ENCODE data around the gene CD99. TPM values are rescaled to one million over a fixed set of nuclear protein-coding genes. Genes with fewer than 3 reads are reported as not detected.
"Not testable (repeated sequence)": the region's sequence is repeated elsewhere in the genome, so short reads cannot be mapped to it uniquely, and the experiment has no call there.

Gene CD99
- total RNA-seq, 1 experiment from 2014 or later = 407 TPM

GRCh38 chrX:2670978-2671377 is 20.1 kb upstream of the CD99 start:
- Histone ChIP-seq H3K36me3 (ENCODE audit: control insufficient read depth, insufficient read depth, low read length) (no peaks in the 10 kb centered on the region), H3K4me3 (ENCODE audit: low read depth, low read length) (no peak overlapping the region), H3K4me1 (peaks cover 13% of the 10 kb centered on the region), H3K9me3 (no peaks in the 10 kb centered on the region), H3K27me3 (replicated peaks; ENCODE audit: control insufficient read depth, insufficient read depth, low read length) (no peaks in the 10 kb centered on the region)
- ChIA-PET POLR2A (no interaction called here), CTCF (no interaction called here)
- Mint-ChIP-seq H3K4me3 (ENCODE audit: unreplicated experiment) (no peak overlapping the region), H3K4me1 (ENCODE audit: low read depth, unreplicated experiment) (peaks cover 4% of the 10 kb centered on the region), H3K36me3 (ENCODE audit: insufficient read depth, unreplicated experiment) (peaks cover 3% of the 10 kb centered on the region), H3K27ac (ENCODE audit: unreplicated experiment) (no peak overlapping the region), H3K9me3 (ENCODE audit: unreplicated experiment) (peaks cover 12% of the 10 kb centered on the region), H3K27me3 (ENCODE audit: insufficient read depth, unreplicated experiment) (no peaks in the 10 kb centered on the region)
- no peak for TF ChIP-seq CTCF (IDR thresholded peaks at IDR 0.05; ENCODE audit: insufficient read depth in 1 of 2, low read depth in 1 of 2, low read length in 1 of 2, severe bottlenecking in 1 of 2, unreplicated experiment in 1 of 2)
- DNase-seq = no peak
- no TSS peak for BruUV-seq (replicated peaks)
- intact Hi-C loops (cut with micrococcal nuclease; ENCODE audit: unreplicated experiment) = no loop called here

GRCh38 chrX:2672084-2672483 is 19.0 kb upstream of the CD99 start:
- TF ChIP-seq CTCF (IDR thresholded peaks at IDR 0.05; ENCODE audit: insufficient read depth in 1 of 2, low read depth in 1 of 2, low read length in 1 of 2, severe bottlenecking in 1 of 2, unreplicated experiment in 1 of 2) = no peak
- ChIA-PET POLR2A (no interaction called here), CTCF (no interaction called here)
- no peak for DNase-seq
- no TSS peak for BruUV-seq (replicated peaks)
- Histone ChIP-seq H3K4me1 (peaks cover 16% of the 10 kb centered on the region), H3K4me3 (ENCODE audit: low read depth, low read length) (no peak overlapping the region), H3K9me3 (no peaks in the 10 kb centered on the region), H3K36me3 (ENCODE audit: control insufficient read depth, insufficient read depth, low read length) (no peaks in the 10 kb centered on the region), H3K27me3 (replicated peaks; ENCODE audit: control insufficient read depth, insufficient read depth, low read length) (no peaks in the 10 kb centered on the region)
- H3K27ac Mint-ChIP-seq (ENCODE audit: unreplicated experiment) = no peak overlapping the region
- no peak overlapping the region for H3K4me3 Mint-ChIP-seq (ENCODE audit: unreplicated experiment)
- H3K36me3 Mint-ChIP-seq (ENCODE audit: insufficient read depth, unreplicated experiment) = peaks cover 6% of the 10 kb centered on the region
- no peaks in the 10 kb centered on the region for H3K27me3 Mint-ChIP-seq (ENCODE audit: insufficient read depth, unreplicated experiment)
- H3K4me1 Mint-ChIP-seq (ENCODE audit: low read depth, unreplicated experiment) = peaks cover 4% of the 10 kb centered on the region
- intact Hi-C loops (cut with micrococcal nuclease; ENCODE audit: unreplicated experiment) = no loop called here
- peaks cover 12% of the 10 kb centered on the region for H3K9me3 Mint-ChIP-seq (ENCODE audit: unreplicated experiment)

- intact Hi-C loops (cut with micrococcal nuclease; ENCODE audit: unreplicated experiment) = no loop called here
- no TSS peak for BruUV-seq (replicated peaks)
- Histone ChIP-seq H3K27me3 (replicated peaks; ENCODE audit: control insufficient read depth, insufficient read depth, low read length) (no peaks in the 10 kb centered on the region), H3K36me3 (ENCODE audit: control insufficient read depth, insufficient read depth, low read length) (no peaks in the 10 kb centered on the region), H3K4me1 (peaks cover 25% of the 10 kb centered on the region), H3K4me3 (ENCODE audit: low read depth, low read length) (no peak overlapping the region), H3K9me3 (no peaks in the 10 kb centered on the region)
- Mint-ChIP-seq H3K9me3 (ENCODE audit: unreplicated experiment) (peaks cover 19% of the 10 kb centered on the region), H3K27me3 (ENCODE audit: insufficient read depth, unreplicated experiment) (no peaks in the 10 kb centered on the region), H3K4me1 (ENCODE audit: low read depth, unreplicated experiment) (peaks cover 15% of the 10 kb centered on the region), H3K36me3 (ENCODE audit: insufficient read depth, unreplicated experiment) (peaks cover 6% of the 10 kb centered on the region), H3K27ac (ENCODE audit: unreplicated experiment) (no peak overlapping the region), H3K4me3 (ENCODE audit: unreplicated experiment) (no peak overlapping the region)
- TF ChIP-seq CTCF (IDR thresholded peaks at IDR 0.05; ENCODE audit: insufficient read depth in 1 of 2, low read depth in 1 of 2, low read length in 1 of 2, severe bottlenecking in 1 of 2, unreplicated experiment in 1 of 2) = no peak
- ChIA-PET POLR2A (no interaction called here), CTCF (no interaction called here)
- no peak for DNase-seq
These were observed 17.5 kb upstream of the CD99 start for GRCh38 chrX:2673611-2674010.

DNA sequence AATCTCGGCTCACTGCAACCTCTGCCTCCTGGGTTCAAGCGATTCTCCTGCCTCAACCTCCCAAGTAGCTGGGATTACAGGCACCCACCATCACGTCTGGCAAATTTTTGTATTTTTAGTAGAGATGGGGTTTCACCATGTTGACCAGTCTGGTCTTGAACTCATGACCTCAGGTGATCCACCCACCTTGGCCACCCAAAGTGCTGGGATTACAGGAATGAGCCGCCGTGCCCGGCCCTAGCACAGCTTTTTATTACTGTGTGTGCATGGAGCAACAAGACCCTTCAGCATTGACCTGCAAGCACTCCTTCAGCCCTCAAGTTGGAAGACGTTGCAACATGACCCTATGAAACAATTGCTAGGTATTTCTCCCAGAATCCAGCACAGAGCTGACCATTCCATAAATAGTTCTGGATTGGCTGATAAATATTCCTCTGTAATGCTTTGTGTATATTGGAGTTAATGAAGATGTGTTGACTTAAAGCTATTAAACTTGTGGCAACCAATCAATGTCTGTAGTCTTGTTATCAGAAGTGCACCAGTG is 15.4 kb upstream of the CD99 start:
- H3K27ac Mint-ChIP-seq (ENCODE audit: unreplicated experiment); H3K36me3 Mint-ChIP-seq (ENCODE audit: insufficient read depth, unreplicated experiment); BruUV-seq (replicated peaks); H3K36me3 ChIP-seq (ENCODE audit: control insufficient read depth, insufficient read depth, low read length); DNase-seq; POLR2A ChIA-PET; H3K27me3 Mint-ChIP-seq (ENCODE audit: insufficient read depth, unreplicated experiment); H3K9me3 ChIP-seq; CTCF ChIA-PET; H3K27me3 ChIP-seq (replicated peaks; ENCODE audit: control insufficient read depth, insufficient read depth, low read length); H3K4me3 Mint-ChIP-seq (ENCODE audit: unreplicated experiment); H3K9me3 Mint-ChIP-seq (ENCODE audit: unreplicated experiment); H3K4me3 ChIP-seq (ENCODE audit: low read depth, low read length): not testable (repeated sequence)
- H3K4me1 ChIP-seq = peaks cover 25% of the 10 kb centered on the region
- peaks cover 17% of the 10 kb centered on the region for H3K4me1 Mint-ChIP-seq (ENCODE audit: low read depth, unreplicated experiment)
- intact Hi-C loops (cut with micrococcal nuclease; ENCODE audit: unreplicated experiment) = loop anchor here (1.0 kb wide), 1 partner anchor 16 kb away; the partner anchor contains the start of gene CD99
